HFF-Myc (cell line): ENCODE results near the gene IL1B.
"Not testable (repeated sequence)": the region's sequence is repeated elsewhere in the genome, so short reads cannot be mapped to it uniquely, and the experiment has no call there.

Experiments used
- DNase-seq: peaks from one replicate; pipeline ENCODE4 v3.0.0-alpha.2; 2011; ENCODE audit warnings: low read depth; ENCODE audit errors: extremely low read depth
- H3K4me3 ChIP-seq: replicated peaks from 2 replicates; pipeline ENCODE4 v1.5.1; 2011; ENCODE audit warnings: low read depth, mild to moderate bottlenecking, control low read depth, low read length
- CTCF ChIP-seq: IDR thresholded peaks from 2 replicates; pipeline ENCODE4 v1.5.1; 2012; ENCODE audit warnings: mild to moderate bottlenecking, low read depth, low read length, control low read depth; ENCODE audit errors: missing control alignments

The IL1B gene

DNA sequence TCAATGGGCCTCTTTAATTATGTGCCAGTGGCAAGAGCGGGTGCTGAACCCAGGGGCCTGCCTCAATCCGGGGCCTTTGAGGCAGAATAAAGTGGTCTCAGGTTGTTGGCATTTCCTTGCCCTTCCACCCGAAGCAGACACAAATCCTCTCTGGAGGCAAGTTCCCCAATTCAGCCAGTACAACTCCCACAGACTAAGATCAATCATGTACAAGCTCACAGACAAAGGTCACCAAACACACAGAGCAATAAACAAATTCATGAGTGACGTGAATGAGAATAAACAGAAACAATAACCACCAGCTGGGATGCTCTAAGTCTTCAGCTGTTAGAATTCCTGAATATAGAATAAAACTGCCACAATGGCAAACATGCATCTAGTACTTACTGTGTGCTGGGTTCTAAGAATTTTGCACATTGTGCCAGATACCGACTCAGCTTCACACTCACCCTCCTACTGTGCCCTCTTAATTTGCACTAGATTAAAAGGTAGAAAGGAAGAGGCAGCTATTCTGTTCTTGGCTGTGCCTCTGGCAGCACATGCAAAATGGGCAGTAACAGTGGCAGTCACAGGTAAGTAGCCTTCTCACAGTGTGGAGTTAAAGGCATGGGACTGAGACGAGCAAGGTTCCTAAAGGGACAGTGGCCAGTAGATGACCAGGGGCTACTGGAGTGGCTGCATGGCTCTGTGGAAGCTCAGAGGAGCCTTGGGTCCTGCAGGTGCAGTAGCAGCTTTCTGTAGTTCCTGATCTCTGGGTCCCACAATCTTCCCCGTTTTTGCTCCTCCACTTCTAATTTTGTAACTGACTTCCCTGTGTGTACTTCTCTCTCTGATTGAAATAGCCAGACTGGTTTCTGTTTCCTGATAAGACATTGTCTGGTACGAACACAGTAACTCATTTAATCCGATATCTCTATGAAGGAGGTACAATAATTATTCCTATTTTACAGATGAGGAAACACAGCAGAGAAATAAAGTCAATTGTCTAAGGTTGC, 34.6 kb upstream of the IL1B start:
- no peak overlapping the region for H3K4me3 ChIP-seq
- no peak for TF ChIP-seq CTCF
- no peak for DNase-seq

GRCh38 chr2:112869258-112869842, 32.8 kb upstream of the IL1B start:
- no peak overlapping the region for H3K4me3 ChIP-seq
- peak; percentile 90 for DNase-seq
- no peak for TF ChIP-seq CTCF

GRCh38 chr2:112867701-112868631, 31.4 kb upstream of the IL1B start:
- DNase-seq = no peak
- no peak for TF ChIP-seq CTCF
- no peak overlapping the region for H3K4me3 ChIP-seq

- no peak overlapping the region for H3K4me3 ChIP-seq
- no peak for TF ChIP-seq CTCF
- DNase-seq = no peak
Observed at GRCh38 chr2:112866128-112866835, 29.7 kb upstream of the IL1B start.

GRCh38 chr2:112864072-112864471, 27.5 kb upstream of the IL1B start:
- no peak overlapping the region for H3K4me3 ChIP-seq
- TF ChIP-seq CTCF = no peak
- no peak for DNase-seq

DNA sequence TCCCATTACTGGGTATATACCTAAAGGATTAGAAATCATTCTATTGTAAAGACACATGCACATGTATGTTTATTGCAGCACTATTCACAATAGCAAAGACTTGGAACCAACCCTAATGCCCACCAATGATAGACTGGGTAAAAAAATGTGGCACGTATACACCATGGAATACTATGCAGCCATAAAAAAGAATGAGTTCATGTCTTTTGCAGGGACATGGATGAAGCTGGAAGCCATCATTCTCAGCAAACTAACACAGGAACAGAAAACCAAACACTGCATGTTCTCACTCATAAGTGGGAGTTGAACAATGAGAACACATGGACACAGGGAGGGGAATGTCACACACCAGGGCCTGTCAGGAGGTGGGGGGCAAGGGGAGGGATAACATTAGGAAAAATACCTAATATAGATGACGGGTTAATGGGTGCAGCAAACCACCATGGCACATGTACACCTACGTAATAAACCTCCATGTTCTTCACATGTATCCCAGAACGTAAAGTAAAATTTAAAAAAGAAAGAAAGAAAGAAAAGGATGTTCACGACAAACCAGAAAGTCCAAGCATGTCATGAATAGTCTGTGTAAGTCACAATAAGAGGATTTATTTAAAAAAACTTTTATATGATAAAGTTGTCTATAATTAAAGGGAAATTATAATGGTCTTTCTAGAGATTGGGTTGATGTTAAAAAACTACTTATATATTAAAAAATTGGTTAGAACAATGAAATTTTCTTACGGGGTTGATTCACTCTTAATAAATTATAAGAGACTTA, 23.0 kb upstream of the IL1B start:
- not testable (repeated sequence) for H3K4me3 ChIP-seq, DNase-seq
